Activated B cell treated with CpG ODN at 0.5 μM for 24 hours (primary cell): ENCODE measurements around the gene DNAH6. TPM values are rescaled to one million over a fixed set of nuclear protein-coding genes. Genes with fewer than 3 reads are reported as not detected.

Experiments used
- ATAC-seq: fragments of 200-7000 bp; cut with Tn5 transposase; one replicate; pipeline ENCODE4 v1.10.0; 2021; ENCODE audit warnings: low read depth, mild to moderate bottlenecking, moderate library complexity
- CTCF ChIA-PET: fragments of 350-600 bp; sonication (Branson Sonifier 250); formaldehyde crosslinking; loops from one replicate; lab custom pipeline; 2021; ENCODE audit warnings: antibody characterized with exemption; lab: Charles Lee
- POLR2A ChIA-PET: fragments of 350-600 bp; sonication (Branson Sonifier 250); formaldehyde crosslinking; loops from one replicate; lab custom pipeline; 2021; ENCODE audit warnings: antibody characterized with exemption; lab: Charles Lee
- DNase-seq: peaks from one replicate; pipeline ENCODE4 v3.0.0; 2022
- H3K27ac Mint-ChIP-seq: one replicate; pipeline ENCODE4 v1.8.0; 2020; ENCODE audit warnings: mixed read lengths
- H3K27me3 Mint-ChIP-seq: one replicate; pipeline ENCODE4 v1.8.0; 2021; ENCODE audit warnings: mixed read lengths
- H3K36me3 Mint-ChIP-seq: one replicate; pipeline ENCODE4 v1.8.0; 2021; ENCODE audit warnings: low read depth, mixed read lengths
- H3K4me1 Mint-ChIP-seq: one replicate; pipeline ENCODE4 v1.8.0; 2021; ENCODE audit warnings: mixed read lengths
- H3K4me3 Mint-ChIP-seq: one replicate; pipeline ENCODE4 v1.8.0; 2020; ENCODE audit warnings: mild to moderate bottlenecking, mixed read lengths
- H3K9me3 Mint-ChIP-seq: one replicate; pipeline ENCODE4 v1.8.0; 2020; ENCODE audit warnings: mixed read lengths
- CTCF ChIP-seq: fragments of 200-600 bp; IDR thresholded peaks from one replicate; pipeline ENCODE4 v1.8.0; 2022; ENCODE audit warnings: antibody characterized with exemption, mild to moderate bottlenecking
- intact Hi-C: fragments of 100-400 bp; cut with micrococcal nuclease; formaldehyde crosslinking; loops from one replicate; pipeline ENCODE4 v1.15.1; 2024
- total RNA-seq: library from RNA; stranded (reverse); gene quantifications from 2 replicates; pipeline ENCODE4 v1.2.3, GENCODE V29; 2022

The DNAH6 gene
- total RNA-seq, 1 donor from 2014 or later: 0.82 TPM

GRCh38 chr2:84788027-84788426, 271.7 kb downstream of the DNAH6 start:
- ChIA-PET CTCF (no interaction called here), POLR2A (no interaction called here)
- ATAC-seq (no peak), DNase-seq (no peak)
- Mint-ChIP-seq H3K4me3 (no peak overlapping the region), H3K9me3 (no peaks in the 10 kb centered on the region), H3K36me3 (no peaks in the 10 kb centered on the region), H3K27ac (no peak overlapping the region), H3K4me1 (peaks cover 2% of the 10 kb centered on the region), H3K27me3 (no peaks in the 10 kb centered on the region)
- intact Hi-C loops: no loop called here
- TF ChIP-seq CTCF: no peak

- no peak overlapping the region for H3K4me3 Mint-ChIP-seq
- H3K36me3 Mint-ChIP-seq: no peaks in the 10 kb centered on the region
- H3K4me1 Mint-ChIP-seq: no peaks in the 10 kb centered on the region
- intact Hi-C loops: no loop called here
- ATAC-seq (no peak), DNase-seq (no peak)
- ChIA-PET CTCF (no interaction called here), POLR2A (no interaction called here)
- H3K9me3 Mint-ChIP-seq: no peaks in the 10 kb centered on the region
- no peak overlapping the region for H3K27ac Mint-ChIP-seq
- H3K27me3 Mint-ChIP-seq: no peaks in the 10 kb centered on the region
- TF ChIP-seq CTCF: no peak
Observed at GRCh38 chr2:84788498-84788897, 272.2 kb downstream of the DNAH6 start.

- POLR2A ChIA-PET: no interaction called here
- Mint-ChIP-seq H3K4me1 (no peaks in the 10 kb centered on the region), H3K4me3 (no peak overlapping the region), H3K27me3 (no peaks in the 10 kb centered on the region), H3K27ac (no peak overlapping the region), H3K36me3 (no peaks in the 10 kb centered on the region), H3K9me3 (no peaks in the 10 kb centered on the region)
- intact Hi-C loops: no loop called here
- no peak for TF ChIP-seq CTCF
- DNase-seq: no peak
- ATAC-seq: no peak
- CTCF ChIA-PET: interaction anchor here (0.8 kb wide), 1 partner anchor 20 kb away, joined by 3 read pairs; no protein-coding TSS in a partner anchor
Observed at GRCh38 chr2:84792856-84793522, 276.7 kb downstream of the DNAH6 start.

- no peaks in the 10 kb centered on the region for H3K36me3 Mint-ChIP-seq
- CTCF ChIA-PET: no interaction called here
- H3K27ac Mint-ChIP-seq: no peak overlapping the region
- ATAC-seq (no peak), DNase-seq (no peak)
- no peak overlapping the region for H3K4me3 Mint-ChIP-seq
- POLR2A ChIA-PET: no interaction called here
- no peaks in the 10 kb centered on the region for H3K4me1 Mint-ChIP-seq
- no peaks in the 10 kb centered on the region for H3K9me3 Mint-ChIP-seq
- intact Hi-C loops: no loop called here
- no peak for TF ChIP-seq CTCF
- no peaks in the 10 kb centered on the region for H3K27me3 Mint-ChIP-seq
Observed at GRCh38 chr2:84793641-84794040, 277.3 kb downstream of the DNAH6 start.

GRCh38 chr2:84796798-84797197, 280.5 kb downstream of the DNAH6 start:
- no peak for ATAC-seq
- CTCF ChIA-PET: no interaction called here
- no peak overlapping the region for H3K4me3 Mint-ChIP-seq
- intact Hi-C loops: no loop called here
- no peaks in the 10 kb centered on the region for H3K27me3 Mint-ChIP-seq
- POLR2A ChIA-PET: no interaction called here
- H3K36me3 Mint-ChIP-seq: no peaks in the 10 kb centered on the region
- TF ChIP-seq CTCF: no peak
- peaks cover 3% of the 10 kb centered on the region for H3K9me3 Mint-ChIP-seq
- DNase-seq: no peak
- no peaks in the 10 kb centered on the region for H3K4me1 Mint-ChIP-seq
- no peak overlapping the region for H3K27ac Mint-ChIP-seq
